Caco-2 (cell line): ENCODE results near the gene GHR. TPM values are rescaled to one million over a fixed set of nuclear protein-coding genes. Genes with fewer than 3 reads are reported as not detected.

Experiments used
- BruUV-seq: library from RNA; stranded (reverse); fragments of 400-500 nt; replicated peaks from 2 replicates; lab custom pipeline; 2021; lab: Mats Ljungman, UMichigan
- CTCF ChIA-PET: fragments of 300-600 bp; sonication (Branson Sonifier 250); formaldehyde crosslinking; loops from one replicate; lab custom pipeline; 2022; ENCODE audit warnings: antibody characterized with exemption; lab: Charles Lee
- POLR2A ChIA-PET: fragments of 300-600 bp; sonication (Branson Sonifier 250); formaldehyde crosslinking; loops from one replicate; lab custom pipeline; 2022; ENCODE audit warnings: antibody characterized with exemption; lab: Charles Lee
- DNase-seq, 2 experiments: peaks; one replicate each; pipeline versions ENCODE4 v3.0.0 to v3.0.0-alpha.2; 2020 to 2022
- H3K27me3 ChIP-seq: replicated peaks from 2 replicates; pipeline ENCODE4 v1.6.0; 2011; ENCODE audit warnings: low read length; ENCODE audit not compliant: control insufficient read depth, insufficient read depth
- H3K36me3 ChIP-seq: 2 replicates; pipeline ENCODE4 v1.5.1; 2011; ENCODE audit warnings: low read length; ENCODE audit not compliant: control insufficient read depth, insufficient read depth
- H3K4me1 ChIP-seq: fragments of 250-450 bp; sonication (Bioruptor Pico); 2 replicates; pipeline ENCODE4 v1.5.1; 2020; ENCODE audit warnings: mild to moderate bottlenecking
- H3K4me3 ChIP-seq: 2 replicates; pipeline ENCODE4 v1.5.1; 2011; ENCODE audit warnings: low read depth, mild to moderate bottlenecking, control low read depth, low read length
- H3K9me3 ChIP-seq: fragments of 250-450 bp; sonication (Bioruptor Pico); 2 replicates; pipeline ENCODE4 v1.5.1; 2020; ENCODE audit warnings: mild to moderate bottlenecking, moderate library complexity
- H3K27ac Mint-ChIP-seq: one replicate; pipeline ENCODE4 v1.8.0; 2022; ENCODE audit warnings: mixed read lengths; ENCODE audit not compliant: unreplicated experiment
- H3K27me3 Mint-ChIP-seq: one replicate; pipeline ENCODE4 v1.8.0; 2022; ENCODE audit warnings: mixed read lengths; ENCODE audit not compliant: insufficient read depth, unreplicated experiment
- H3K36me3 Mint-ChIP-seq: one replicate; pipeline ENCODE4 v1.8.0; 2022; ENCODE audit warnings: mild to moderate bottlenecking, mixed read lengths; ENCODE audit not compliant: insufficient read depth, unreplicated experiment
- H3K4me1 Mint-ChIP-seq: one replicate; pipeline ENCODE4 v1.8.0; 2022; ENCODE audit warnings: low read depth, mixed read lengths; ENCODE audit not compliant: unreplicated experiment
- H3K4me3 Mint-ChIP-seq: one replicate; pipeline ENCODE4 v1.8.0; 2022; ENCODE audit warnings: mild to moderate bottlenecking, moderate library complexity, mixed read lengths; ENCODE audit not compliant: unreplicated experiment
- H3K9me3 Mint-ChIP-seq: one replicate; pipeline ENCODE4 v1.8.0; 2022; ENCODE audit warnings: mixed read lengths; ENCODE audit not compliant: unreplicated experiment
- intact Hi-C: fragments of 100-400 bp; cut with micrococcal nuclease; formaldehyde crosslinking; loops from one replicate; pipeline ENCODE4 v1.10.0; 2022; ENCODE audit not compliant: unreplicated experiment
- total RNA-seq: library from RNA; stranded (reverse); gene quantifications from 2 replicates; pipeline ENCODE4 v1.2.3, GENCODE V29; 2022
- TF ChIP-seq, protein P1 (sequence below), 2 experiments: fragments of 200-600 bp in 1 of 2; IDR thresholded peaks; 1 replicate in 1 of 2; 2 replicates in 1 of 2; pipeline versions ENCODE4 v1.5.1 to v1.8.0; 2011 to 2022; ENCODE audit warnings: antibody characterized with exemption in 1 of 2, control low read depth in 1 of 2, inconsistent platforms in 1 of 2, low read depth in 1 of 2, low read length in 1 of 2, mild to moderate bottlenecking in 1 of 2, moderate library complexity in 1 of 2; ENCODE audit not compliant: insufficient read depth in 1 of 2, severe bottlenecking in 1 of 2, unreplicated experiment in 1 of 2

GHR gene
- total RNA-seq, 1 experiment from 2014 or later, result 0.54 TPM

DNA sequence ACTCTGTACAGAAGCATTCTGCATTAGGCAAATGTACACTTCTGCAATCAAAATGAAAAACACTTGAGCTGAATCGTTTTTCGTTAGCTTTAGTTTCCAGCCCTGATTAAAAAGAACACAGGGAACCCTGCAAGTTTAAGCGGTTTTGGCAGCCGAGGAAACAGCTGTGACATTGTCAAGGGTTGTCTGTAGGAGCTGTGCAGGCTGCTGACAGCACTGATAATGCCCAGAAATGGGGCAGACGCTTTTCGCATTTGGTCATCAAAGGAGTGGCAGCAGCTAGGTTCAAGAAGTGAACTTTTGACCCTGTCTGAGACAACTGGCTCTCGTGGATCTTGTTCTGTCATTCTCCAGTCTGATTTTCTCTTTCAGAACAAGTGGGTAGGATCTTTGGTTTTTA, 167.8 kb downstream of the GHR start:
- H3K9me3 ChIP-seq, result no peaks in the 10 kb centered on the region; the same call in 1 of the 2 replicates
- Mint-ChIP-seq H3K9me3 (no peaks in the 10 kb centered on the region), H3K36me3 (no peaks in the 10 kb centered on the region), H3K4me1 (peaks cover 7% of the 10 kb centered on the region), H3K27ac (no peak overlapping the region), H3K27me3 (no peaks in the 10 kb centered on the region), H3K4me3 (no peak overlapping the region)
- BruUV-seq, result no TSS peak
- no peak for DNase-seq
- H3K4me3 ChIP-seq, result no peak overlapping the region
- TF ChIP-seq, protein P1, sequence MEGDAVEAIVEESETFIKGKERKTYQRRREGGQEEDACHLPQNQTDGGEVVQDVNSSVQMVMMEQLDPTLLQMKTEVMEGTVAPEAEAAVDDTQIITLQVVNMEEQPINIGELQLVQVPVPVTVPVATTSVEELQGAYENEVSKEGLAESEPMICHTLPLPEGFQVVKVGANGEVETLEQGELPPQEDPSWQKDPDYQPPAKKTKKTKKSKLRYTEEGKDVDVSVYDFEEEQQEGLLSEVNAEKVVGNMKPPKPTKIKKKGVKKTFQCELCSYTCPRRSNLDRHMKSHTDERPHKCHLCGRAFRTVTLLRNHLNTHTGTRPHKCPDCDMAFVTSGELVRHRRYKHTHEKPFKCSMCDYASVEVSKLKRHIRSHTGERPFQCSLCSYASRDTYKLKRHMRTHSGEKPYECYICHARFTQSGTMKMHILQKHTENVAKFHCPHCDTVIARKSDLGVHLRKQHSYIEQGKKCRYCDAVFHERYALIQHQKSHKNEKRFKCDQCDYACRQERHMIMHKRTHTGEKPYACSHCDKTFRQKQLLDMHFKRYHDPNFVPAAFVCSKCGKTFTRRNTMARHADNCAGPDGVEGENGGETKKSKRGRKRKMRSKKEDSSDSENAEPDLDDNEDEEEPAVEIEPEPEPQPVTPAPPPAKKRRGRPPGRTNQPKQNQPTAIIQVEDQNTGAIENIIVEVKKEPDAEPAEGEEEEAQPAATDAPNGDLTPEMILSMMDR (IDR thresholded peaks at IDR 0.05; ENCODE audit: insufficient read depth in 1 of 2, low read depth in 1 of 2, low read length in 1 of 2, severe bottlenecking in 1 of 2, unreplicated experiment in 1 of 2), result no peak
- H3K36me3 ChIP-seq, result no peaks in the 10 kb centered on the region
- ChIA-PET POLR2A (interaction anchor here (0.6 kb wide), 1 partner anchor 699 kb away, joined by 3 read pairs; no protein-coding TSS in a partner anchor), CTCF (interaction anchor here (0.7 kb wide), 1 partner anchor 8 kb away, joined by 3 read pairs; no protein-coding TSS in a partner anchor)
- no peaks in the 10 kb centered on the region for H3K27me3 ChIP-seq
- intact Hi-C loops, result no loop called here
- no peaks in the 10 kb centered on the region for H3K4me1 ChIP-seq

DNA sequence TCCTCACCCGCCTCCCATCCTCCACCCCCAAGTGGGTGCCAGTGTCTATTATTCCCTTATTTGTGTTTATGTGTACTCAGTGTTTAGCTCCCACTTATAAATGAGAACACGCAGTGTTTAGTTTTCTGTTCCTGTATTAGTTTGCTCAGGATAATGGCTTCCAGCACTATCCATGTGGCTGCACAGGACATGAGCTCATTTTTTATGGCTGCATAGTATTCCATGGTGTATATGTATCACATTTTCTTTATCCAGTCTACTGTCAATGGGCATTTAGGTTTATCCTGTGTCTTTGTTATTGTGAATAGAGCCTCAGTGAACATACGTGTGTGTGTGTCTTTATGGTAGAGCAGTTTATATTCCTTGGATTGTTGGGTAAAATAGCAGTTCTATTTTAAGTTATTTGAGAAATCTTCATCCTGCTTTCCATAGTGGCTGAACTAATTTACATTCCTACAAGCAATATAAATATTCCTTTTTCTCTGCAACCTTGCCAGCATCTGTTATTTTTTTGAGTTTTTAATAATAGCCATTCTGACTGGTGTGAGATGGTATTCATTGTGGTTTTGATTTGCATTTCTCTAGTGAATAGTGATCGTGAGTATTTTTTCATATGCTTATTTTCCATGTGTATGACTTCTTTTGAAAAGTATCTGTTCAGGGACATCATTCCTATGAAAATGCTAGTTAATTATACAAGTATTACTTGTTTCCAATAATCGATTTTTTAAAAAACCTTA, 169.3 kb downstream of the GHR start:
- H3K4me3 ChIP-seq, result no peak overlapping the region
- H3K9me3 Mint-ChIP-seq, result no peaks in the 10 kb centered on the region
- H3K4me3 Mint-ChIP-seq, result no peak overlapping the region
- CTCF ChIA-PET, result no interaction called here
- no TSS peak for BruUV-seq
- peaks cover 7% of the 10 kb centered on the region for H3K4me1 Mint-ChIP-seq
- H3K4me1 ChIP-seq, result no peaks in the 10 kb centered on the region
- H3K27me3 Mint-ChIP-seq, result no peaks in the 10 kb centered on the region
- H3K36me3 ChIP-seq, result no peaks in the 10 kb centered on the region
- POLR2A ChIA-PET, result no interaction called here
- no peaks in the 10 kb centered on the region; the same call in 1 of the 2 replicates for H3K9me3 ChIP-seq
- TF ChIP-seq, protein P1 (IDR thresholded peaks at IDR 0.05; ENCODE audit: insufficient read depth in 1 of 2, low read depth in 1 of 2, low read length in 1 of 2, severe bottlenecking in 1 of 2, unreplicated experiment in 1 of 2), result no peak
- intact Hi-C loops, result no loop called here
- H3K27ac Mint-ChIP-seq, result no peak overlapping the region
- no peak for DNase-seq
- no peaks in the 10 kb centered on the region for H3K36me3 Mint-ChIP-seq
- H3K27me3 ChIP-seq, result no peaks in the 10 kb centered on the region

DNA sequence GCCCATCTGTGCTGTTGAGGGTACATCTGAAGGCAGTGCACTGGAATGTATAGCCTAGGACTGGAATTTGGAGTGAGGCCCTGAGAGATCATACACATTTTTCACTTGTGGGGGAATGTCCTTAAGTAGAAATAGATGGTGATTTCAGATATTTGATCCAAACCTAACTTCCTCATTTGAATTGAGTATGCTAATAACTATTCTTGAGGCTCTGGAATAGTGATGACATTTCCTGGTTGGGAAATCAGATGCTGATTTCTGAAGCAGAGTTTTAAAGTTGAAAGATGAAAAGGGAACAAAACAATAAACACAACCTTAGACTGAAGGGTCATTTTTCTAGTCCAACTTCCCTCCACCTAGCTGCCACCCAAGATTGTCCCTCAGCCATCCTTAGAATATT, 170.4 kb downstream of the GHR start:
- no TSS peak for BruUV-seq
- Mint-ChIP-seq H3K27ac (no peak overlapping the region), H3K27me3 (no peaks in the 10 kb centered on the region), H3K36me3 (no peaks in the 10 kb centered on the region), H3K9me3 (no peaks in the 10 kb centered on the region), H3K4me1 (peaks cover 7% of the 10 kb centered on the region), H3K4me3 (no peak overlapping the region)
- Histone ChIP-seq H3K9me3 (no peaks in the 10 kb centered on the region; the same call in 1 of the 2 replicates), H3K4me3 (no peak overlapping the region), H3K36me3 (no peaks in the 10 kb centered on the region), H3K27me3 (no peaks in the 10 kb centered on the region), H3K4me1 (0 out of 2 replicates have a peak, but pooled peaks cover 3% of the 10 kb centered on the region)
- intact Hi-C loops, result no loop called here
- no peak for DNase-seq
- POLR2A ChIA-PET, result no interaction called here
- TF ChIP-seq, protein P1 (IDR thresholded peaks at IDR 0.05; ENCODE audit: insufficient read depth in 1 of 2, low read depth in 1 of 2, low read length in 1 of 2, severe bottlenecking in 1 of 2, unreplicated experiment in 1 of 2), result no peak
- CTCF ChIA-PET, result no interaction called here
